Left kidney (tissue), 2 donors: ENCODE results near the gene SIGLEC12. TPM values are rescaled to one million over a fixed set of nuclear protein-coding genes. Genes with fewer than 3 reads are reported as not detected.
"Not testable (repeated sequence)": the region's sequence is repeated elsewhere in the genome, so short reads cannot be mapped to it uniquely, and the experiment has no call there.

Experiments
- DNase-seq: peaks from one replicate; pipeline ENCODE4 v3.0.0-alpha.2; 2013
- polyA plus RNA-seq: library from polyadenylated mRNA; unstranded; fragments of 120-200 nt; gene quantifications from one replicate; pipeline ENCODE4 v1.2.1, GENCODE V29; 2013; ENCODE audit not compliant: insufficient read length

SIGLEC12 gene
- polyA plus RNA-seq, 1 donor, result 0.10 TPM

- no peak for DNase-seq
Observed at GRCh38 chr19:51524666-51525264, 23.2 kb upstream of the SIGLEC12 start.

GRCh38 chr19:51521781-51522180, 20.2 kb upstream of the SIGLEC12 start:
- DNase-seq, result no peak

- no peak for DNase-seq
Observed at GRCh38 chr19:51521357-51521756, 19.8 kb upstream of the SIGLEC12 start.

- no peak for DNase-seq
Observed at GRCh38 chr19:51520728-51521127, 19.1 kb upstream of the SIGLEC12 start.

- DNase-seq, result peak; percentile 31
Observed at GRCh38 chr19:51514866-51515481, 13.4 kb upstream of the SIGLEC12 start.

- DNase-seq, result no peak
Observed at GRCh38 chr19:51513968-51514367, 12.4 kb upstream of the SIGLEC12 start.

- no peak for DNase-seq
Observed at GRCh38 chr19:51511353-51511752, 9.8 kb upstream of the SIGLEC12 start.

- DNase-seq, result no peak
Observed at GRCh38 chr19:51509823-51510660, 8.4 kb upstream of the SIGLEC12 start.

GRCh38 chr19:51508059-51508733, 6.6 kb upstream of the SIGLEC12 start:
- no peak for DNase-seq

- no peak for DNase-seq
Observed at GRCh38 chr19:51507640-51508058, 6.0 kb upstream of the SIGLEC12 start.

- DNase-seq, result no peak
Observed at GRCh38 chr19:51507192-51507591, 5.6 kb upstream of the SIGLEC12 start.

GRCh38 chr19:51505904-51506303, 4.3 kb upstream of the SIGLEC12 start:
- DNase-seq, result no peak

- DNase-seq, result no peak
Observed at GRCh38 chr19:51503896-51504295, 2.3 kb upstream of the SIGLEC12 start.

GRCh38 chr19:51503286-51503817, 1.8 kb upstream of the SIGLEC12 start:
- no peak for DNase-seq

- DNase-seq, result not testable (repeated sequence)
Observed at GRCh38 chr19:51500931-51501330, 669 bp downstream of the SIGLEC12 start.

GRCh38 chr19:51497666-51498065, 3.9 kb downstream of the SIGLEC12 start:
- DNase-seq, result no peak

- DNase-seq, result no peak
Observed at GRCh38 chr19:51493776-51494175, 7.8 kb downstream of the SIGLEC12 start.

- DNase-seq, result no peak
Observed at GRCh38 chr19:51491586-51491985, 10.0 kb downstream of the SIGLEC12 start.

GRCh38 chr19:51490676-51491075, 10.9 kb downstream of the SIGLEC12 start:
- no peak for DNase-seq

- DNase-seq, result no peak
Observed at GRCh38 chr19:51489113-51489512, 12.5 kb downstream of the SIGLEC12 start.

GRCh38 chr19:51488491-51488890, 13.1 kb downstream of the SIGLEC12 start:
- DNase-seq, result no peak

GRCh38 chr19:51485960-51486660, 15.5 kb downstream of the SIGLEC12 start:
- DNase-seq, result no peak
